GM12865 (cell line): ENCODE measurements around the gene NKD1.

Source experiments
- DNase-seq: peaks from one replicate; pipeline ENCODE4 v3.0.0; 2010; ENCODE audit warnings: low read depth
- H3K4me3 ChIP-seq: 2 replicates; pipeline ENCODE4 v1.5.1; 2011; ENCODE audit warnings: mild to moderate bottlenecking, low read depth, low read length, control low read depth
- TF ChIP-seq, protein P1 (sequence below): IDR thresholded peaks from 2 replicates; pipeline ENCODE4 v1.5.1; 2011; ENCODE audit warnings: low read length, control low read depth, low read depth, inconsistent platforms; ENCODE audit not compliant: insufficient read depth; ENCODE audit errors: missing control alignments

NKD1 gene

DNA sequence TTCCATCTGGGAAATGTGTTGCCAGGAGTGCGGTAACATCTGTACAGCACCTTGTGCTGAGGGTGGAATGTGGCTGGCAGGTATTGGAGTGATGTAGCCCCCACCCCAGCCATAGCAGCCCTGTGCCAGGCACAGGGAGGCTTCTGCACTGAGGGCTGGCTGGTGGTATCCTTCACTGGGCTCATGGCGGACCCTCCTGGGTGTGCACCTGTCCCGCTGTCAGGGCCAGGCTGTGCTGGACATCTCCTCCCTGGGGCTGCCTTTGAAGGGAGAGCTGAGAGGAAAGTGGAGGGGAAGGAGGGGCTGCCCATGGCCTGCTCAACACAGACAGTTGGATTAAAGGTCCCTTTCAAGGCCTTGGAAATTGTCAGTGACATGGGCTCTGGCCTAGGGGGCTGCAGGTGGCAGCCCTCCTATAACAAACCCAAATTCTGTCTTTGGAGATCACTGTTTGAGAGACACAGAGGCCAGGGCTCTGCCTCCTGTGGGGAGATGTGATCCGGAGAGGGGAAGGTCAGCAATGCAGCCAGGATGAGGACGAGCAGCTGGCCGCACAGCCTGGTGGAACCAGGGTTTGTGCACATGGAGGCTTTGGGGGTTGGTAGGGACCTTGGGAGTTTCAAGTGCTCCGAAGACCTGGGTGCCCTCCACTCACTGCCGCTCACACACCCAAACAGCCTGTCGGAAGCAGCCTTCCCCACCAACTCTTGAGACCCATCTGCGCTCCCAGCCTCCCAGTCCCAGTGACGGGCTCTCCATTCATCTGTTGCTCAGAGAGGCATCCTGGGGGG is 22.8 kb downstream of the NKD1 start:
- TF ChIP-seq, protein P1, sequence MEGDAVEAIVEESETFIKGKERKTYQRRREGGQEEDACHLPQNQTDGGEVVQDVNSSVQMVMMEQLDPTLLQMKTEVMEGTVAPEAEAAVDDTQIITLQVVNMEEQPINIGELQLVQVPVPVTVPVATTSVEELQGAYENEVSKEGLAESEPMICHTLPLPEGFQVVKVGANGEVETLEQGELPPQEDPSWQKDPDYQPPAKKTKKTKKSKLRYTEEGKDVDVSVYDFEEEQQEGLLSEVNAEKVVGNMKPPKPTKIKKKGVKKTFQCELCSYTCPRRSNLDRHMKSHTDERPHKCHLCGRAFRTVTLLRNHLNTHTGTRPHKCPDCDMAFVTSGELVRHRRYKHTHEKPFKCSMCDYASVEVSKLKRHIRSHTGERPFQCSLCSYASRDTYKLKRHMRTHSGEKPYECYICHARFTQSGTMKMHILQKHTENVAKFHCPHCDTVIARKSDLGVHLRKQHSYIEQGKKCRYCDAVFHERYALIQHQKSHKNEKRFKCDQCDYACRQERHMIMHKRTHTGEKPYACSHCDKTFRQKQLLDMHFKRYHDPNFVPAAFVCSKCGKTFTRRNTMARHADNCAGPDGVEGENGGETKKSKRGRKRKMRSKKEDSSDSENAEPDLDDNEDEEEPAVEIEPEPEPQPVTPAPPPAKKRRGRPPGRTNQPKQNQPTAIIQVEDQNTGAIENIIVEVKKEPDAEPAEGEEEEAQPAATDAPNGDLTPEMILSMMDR: no peak
- H3K4me3 ChIP-seq: no peak overlapping the region
- DNase-seq: no peak

GRCh38 chr16:50571786-50572185 is 23.6 kb downstream of the NKD1 start:
- TF ChIP-seq, protein P1: no peak
- DNase-seq: no peak
- H3K4me3 ChIP-seq: no peak overlapping the region

- TF ChIP-seq, protein P1: no peak
- H3K4me3 ChIP-seq: no peak overlapping the region
- no peak for DNase-seq
Measured at GRCh38 chr16:50572700-50573099, 24.5 kb downstream of the NKD1 start.

DNA sequence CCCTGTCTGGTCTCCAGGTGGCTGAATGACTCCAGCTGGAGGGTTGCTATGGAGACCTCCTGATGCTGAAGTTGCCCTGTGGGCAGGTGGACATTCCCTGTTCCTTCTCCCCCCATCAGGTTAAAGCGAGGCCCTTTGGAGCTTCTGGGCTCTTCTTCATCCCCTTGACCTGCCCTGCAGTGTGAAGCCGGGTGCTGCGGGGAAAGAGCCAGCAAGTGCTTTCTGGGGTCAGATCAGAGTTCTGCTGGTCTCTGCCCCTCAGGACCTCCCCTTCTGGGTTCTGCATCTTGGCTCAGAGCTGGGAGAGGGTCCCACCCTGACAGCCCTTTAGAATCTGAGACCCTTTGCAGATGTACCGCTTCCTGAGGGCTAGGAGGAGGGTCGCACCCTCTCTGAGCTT is 25.1 kb downstream of the NKD1 start:
- no peak for DNase-seq
- TF ChIP-seq, protein P1: no peak
- no peak overlapping the region for H3K4me3 ChIP-seq

DNA sequence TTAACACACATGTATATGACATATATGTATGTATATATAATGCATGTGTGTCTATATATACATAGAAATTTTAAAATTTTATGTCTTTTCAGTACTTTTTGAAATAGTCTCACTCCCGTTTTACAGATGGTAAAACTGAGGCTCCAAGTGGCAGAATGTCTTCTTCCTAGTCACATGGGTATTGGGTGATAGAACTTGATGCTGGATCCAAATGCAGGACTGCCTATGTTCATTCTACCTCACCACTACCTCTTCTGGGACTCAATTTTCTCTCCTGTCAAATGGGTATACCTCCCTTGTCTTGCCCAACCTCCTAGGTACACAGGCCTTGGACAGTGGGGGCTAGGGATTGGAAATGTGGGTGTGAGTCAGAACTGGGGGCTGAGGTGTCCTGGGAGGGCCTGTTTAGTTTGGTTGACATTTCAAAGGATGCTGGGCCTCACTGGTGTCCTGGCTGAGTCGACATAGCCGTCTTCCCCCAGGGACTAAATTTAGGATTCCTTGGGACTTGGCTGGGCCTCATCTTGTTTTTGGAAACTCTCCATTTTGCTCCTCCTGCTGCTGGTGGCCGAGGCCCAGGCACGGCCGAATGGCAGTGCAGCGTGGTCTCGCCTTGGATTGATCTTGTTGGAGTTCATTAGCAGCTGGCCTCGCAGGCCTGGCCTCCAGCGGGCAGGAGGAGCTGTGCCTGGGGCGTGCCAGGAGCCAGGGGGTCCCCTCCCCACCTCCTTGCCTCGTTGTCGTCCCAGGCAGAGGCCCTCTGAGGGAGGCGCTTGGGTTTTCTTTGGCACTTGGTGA is 25.9 kb downstream of the NKD1 start:
- TF ChIP-seq, protein P1: no peak
- no peak for DNase-seq
- H3K4me3 ChIP-seq: no peak overlapping the region

DNA sequence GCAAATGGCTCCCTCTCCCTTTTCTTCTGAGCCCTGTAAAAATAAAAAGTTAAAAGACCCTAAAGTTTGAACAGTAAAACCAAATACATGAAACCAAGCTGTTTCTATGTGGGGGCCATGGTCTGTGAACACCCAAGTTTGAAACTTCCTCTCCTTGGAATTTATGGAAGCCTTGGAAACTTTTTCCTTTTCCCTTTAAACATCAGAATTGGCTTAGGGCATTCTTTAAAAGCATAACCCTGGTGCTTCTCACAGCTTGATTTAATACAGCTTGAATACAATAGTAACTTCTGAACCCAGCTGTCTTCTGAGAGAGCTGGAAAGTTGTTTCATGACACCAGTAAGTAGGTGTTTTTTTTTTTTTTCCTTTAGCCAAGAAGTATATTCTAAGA is 26.5 kb downstream of the NKD1 start:
- DNase-seq: no peak
- H3K4me3 ChIP-seq: no peak overlapping the region
- TF ChIP-seq, protein P1: no peak
